Prostate gland (tissue), 1 donor: ENCODE results near the gene TNRC18.

ENCODE experiments used
- POLR2A ChIP-seq: fragments of 450-650 bp; IDR thresholded peaks from one replicate; pipeline ENCODE4 v1.6.1; 2016; ENCODE audit warnings: antibody characterized with exemption, mild to moderate bottlenecking
- POLR2AphosphoS5 ChIP-seq: sonication (generic); formaldehyde crosslinking; IDR thresholded peaks from one replicate; pipeline ENCODE4 v1.6.1; 2017; ENCODE audit warnings: antibody characterized with exemption

GRCh38 chr7:5431560-5432015, 8.0 kb upstream of the TNRC18 start:
- no peak for TF ChIP-seq POLR2A
- TF ChIP-seq POLR2AphosphoS5: no peak
